Measurements from ENCODE around the gene TSHB.

- TF ChIP-seq CTCF (conservative IDR thresholded peaks at IDR 0.05; ENCODE audit: low read length): no peak
- no peak for TF ChIP-seq EZH2phosphoT487 (IDR thresholded peaks at IDR 0.05; ENCODE audit: borderline replicate concordance)
Measured at GRCh38 chr1:115074839-115075534, 45.4 kb downstream of the TSHB start.

Measured in Loucy (cell line).